ENCODE results near the gene CCDC116.
"Not testable (repeated sequence)": the region's sequence is repeated elsewhere in the genome, so short reads cannot be mapped to it uniquely, and the experiment has no call there.

CCDC116 gene

GRCh38 chr22:21652547-21653545 is 20.3 kb downstream of the CCDC116 start:
- no peak for DNase-seq

DNA sequence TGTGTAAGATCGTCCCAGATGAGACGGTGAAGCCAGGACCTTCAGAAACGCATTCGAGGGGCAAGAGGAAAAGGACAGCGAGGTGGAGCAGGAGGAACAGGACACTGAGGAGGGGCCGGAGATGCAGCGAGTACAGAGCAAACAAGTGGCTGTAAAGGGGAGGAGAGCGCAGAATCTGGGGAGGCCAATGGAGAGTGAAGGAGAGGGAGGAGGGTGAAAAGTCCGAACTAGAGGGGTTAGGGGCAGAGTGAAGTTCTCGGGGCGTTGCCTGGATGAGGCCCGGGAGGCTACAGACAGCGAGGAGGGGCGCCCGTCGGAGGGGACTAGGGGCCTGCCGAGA is 24.4 kb downstream of the CCDC116 start:
- no peak for DNase-seq

GRCh38 chr22:21657360-21658032 is 24.9 kb downstream of the CCDC116 start:
- peak; percentile 70 for DNase-seq

DNA sequence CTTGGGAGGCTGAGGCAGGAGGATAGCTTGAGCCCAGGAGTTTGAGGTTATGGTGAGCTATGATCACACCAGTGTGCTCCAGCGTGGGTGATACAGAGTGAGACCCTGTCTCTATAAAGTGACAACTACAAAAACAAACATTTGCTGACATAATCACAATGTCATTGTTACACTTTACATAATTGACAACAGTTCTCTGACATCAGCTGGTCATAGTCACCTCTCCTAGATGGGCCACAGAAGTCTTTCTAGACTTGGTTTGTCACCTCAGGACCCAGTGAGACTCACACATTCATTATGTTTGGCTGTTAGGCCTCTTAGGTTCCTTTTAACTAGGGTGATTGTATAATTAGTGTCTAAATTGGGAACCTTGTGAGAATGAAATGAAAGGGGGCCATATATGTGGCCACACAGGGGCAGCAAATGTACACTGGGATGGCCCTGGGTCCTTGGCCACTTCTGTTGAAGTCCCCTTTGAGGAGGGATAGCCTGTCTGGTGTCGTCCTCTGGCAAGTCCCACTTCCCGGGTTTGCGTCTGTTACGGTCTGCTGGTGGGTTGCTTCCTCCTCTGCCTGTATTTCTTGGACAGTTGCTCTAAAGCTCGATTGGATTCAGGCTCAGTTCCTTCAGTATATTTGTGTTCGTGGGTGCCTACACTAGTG is 27.4 kb downstream of the CCDC116 start:
- DNase-seq = no peak

- no peak for DNase-seq
Measured at GRCh38 chr22:21660904-21661303, 28.3 kb downstream of the CCDC116 start.

GRCh38 chr22:21661991-21662390 is 29.4 kb downstream of the CCDC116 start:
- DNase-seq = no peak

- DNase-seq = no peak
Measured at GRCh38 chr22:21663738-21664137, 31.2 kb downstream of the CCDC116 start.

DNA sequence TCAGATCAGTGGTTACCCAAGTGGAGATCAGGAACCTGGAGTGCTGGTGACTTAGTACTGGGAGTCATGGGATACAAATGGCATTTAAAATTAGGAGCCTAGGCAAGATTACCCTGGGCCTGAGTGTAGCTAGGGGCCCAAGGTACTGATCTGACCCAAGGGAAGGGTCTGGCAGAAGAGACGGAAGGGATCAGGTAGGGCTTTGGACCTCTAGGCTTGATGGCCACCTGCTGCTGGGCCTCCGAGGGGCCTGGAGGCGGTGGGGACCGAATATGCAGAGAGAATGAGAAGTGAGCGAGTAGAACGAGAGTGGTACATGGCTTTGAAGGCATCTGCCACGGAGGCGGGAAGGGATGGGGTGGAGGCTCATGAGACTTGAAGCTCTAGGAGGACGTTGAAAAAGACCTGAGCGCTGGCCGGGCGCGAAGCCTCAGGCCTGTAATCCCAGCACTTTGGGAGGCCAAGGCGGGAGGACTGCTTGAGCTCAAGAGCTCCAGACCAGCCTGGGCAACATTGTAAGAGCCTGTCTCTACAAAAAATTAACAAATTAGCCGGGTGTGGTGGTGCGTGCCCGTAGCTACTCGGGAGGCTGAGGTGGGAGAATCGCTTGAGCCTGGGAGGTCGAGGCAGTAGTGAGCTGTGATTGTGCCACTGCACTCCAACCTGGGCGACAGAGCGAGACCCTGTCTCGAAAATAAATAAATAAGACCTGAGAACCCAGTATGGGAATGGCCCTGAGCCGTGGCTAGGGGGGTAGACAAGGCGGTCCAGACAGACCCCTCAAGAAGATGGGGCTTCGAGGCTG is 32.7 kb downstream of the CCDC116 start:
- DNase-seq = no peak

GRCh38 chr22:21666786-21667185 is 34.2 kb downstream of the CCDC116 start:
- no peak for DNase-seq

DNA sequence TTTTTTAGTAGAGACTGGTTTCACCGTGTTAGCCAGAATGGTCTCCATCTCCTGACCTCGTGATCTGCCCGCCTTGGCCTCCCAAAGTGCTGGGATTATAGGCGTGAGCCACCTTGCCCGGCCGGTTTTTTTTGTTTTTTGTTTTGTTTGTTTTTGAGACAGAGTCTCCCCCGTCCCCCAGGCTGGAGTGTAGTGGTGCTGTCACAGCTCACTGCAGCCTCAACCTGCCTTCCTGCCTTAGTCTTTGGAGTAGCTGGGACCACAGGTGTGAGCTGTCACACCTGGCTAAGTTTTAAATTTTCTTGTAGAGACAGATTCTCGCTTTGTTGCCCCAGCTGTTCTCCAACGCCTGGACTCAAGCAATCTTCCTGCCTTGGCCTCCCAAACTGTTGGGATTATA is 36.5 kb downstream of the CCDC116 start:
- no peak for DNase-seq

- DNase-seq = no peak
Measured at GRCh38 chr22:21672107-21672629, 39.6 kb downstream of the CCDC116 start.

DNA sequence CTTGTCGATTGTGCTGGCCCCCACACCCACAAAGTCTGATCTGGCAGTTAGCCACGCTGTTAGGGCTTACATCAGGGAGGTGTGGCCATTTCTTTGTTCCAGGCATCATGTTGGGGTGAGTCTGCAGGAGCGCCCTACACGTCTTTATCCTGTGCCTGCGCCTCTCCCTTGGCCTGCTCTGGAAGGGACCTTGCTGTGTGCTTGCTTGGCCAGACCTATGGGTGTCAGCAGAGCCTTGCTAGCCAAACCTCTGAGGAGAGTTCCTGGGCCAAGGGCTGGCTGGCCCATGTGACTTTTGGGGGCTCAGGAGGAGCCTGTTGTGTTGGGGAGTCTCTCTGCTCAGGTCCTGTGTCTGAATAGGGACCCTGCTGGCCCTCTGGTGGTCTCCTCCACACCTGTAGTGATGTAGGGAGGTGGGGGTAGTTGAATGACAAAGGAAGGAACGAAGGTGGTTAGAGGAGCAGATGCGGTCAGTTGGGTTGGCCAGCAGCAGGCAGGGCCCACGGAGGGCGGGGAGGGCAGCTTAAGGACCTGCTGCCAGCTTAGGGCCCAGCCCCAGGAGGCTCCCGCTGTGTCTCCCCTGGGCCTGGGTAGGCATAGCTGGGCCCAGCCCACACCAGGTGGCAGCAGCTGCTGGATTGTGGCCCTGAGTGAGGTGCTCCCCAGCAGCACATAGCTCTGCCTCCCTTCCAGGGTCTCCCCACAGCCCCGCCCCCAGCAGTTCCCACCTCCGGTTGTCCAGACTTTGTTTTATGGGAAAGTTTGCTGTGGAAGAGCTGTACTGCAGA is 41.2 kb downstream of the CCDC116 start:
- no peak for DNase-seq

- no peak for DNase-seq
Measured at GRCh38 chr22:21674638-21675245, 42.2 kb downstream of the CCDC116 start.

DNA sequence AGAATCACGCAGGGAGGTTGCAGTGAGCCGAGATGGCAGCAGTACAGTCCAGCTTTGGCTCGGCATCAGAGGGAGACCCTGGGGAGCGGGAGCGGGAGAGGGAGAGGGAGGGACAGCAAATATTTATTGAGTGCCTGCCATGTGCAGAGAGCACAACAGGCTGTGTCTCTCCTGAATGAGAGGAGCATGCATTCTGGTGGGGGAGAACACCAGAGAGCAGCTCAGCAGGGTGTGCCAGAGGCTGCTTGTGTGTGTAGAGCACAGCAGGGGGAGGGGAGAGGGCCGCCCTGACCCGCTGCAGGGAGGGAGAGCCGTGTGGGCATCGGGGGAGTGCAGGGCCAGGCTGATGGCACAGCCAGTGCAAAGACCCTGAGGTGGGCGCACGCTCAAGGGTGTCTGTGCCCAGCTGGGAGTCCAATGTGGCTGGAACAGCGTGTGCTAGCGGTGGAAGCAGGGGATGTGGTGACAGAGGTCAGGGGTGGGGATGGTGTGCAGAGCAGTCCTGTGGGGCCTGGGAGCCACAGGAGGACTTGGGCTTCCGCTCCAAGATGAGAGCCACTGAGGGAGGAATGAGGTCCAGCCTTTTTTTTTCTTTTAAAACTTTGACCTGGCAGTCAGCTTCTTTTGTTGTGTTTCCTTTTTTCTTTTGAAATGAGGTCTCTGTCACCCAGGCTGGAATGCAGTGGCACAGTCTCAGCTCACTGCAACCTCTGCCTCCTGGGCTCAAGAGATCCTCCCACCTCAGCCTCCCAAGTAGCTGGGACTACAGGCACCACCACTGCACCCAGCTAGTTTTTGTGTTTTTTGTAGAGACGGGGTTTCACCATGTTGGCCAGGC is 45.3 kb downstream of the CCDC116 start:
- DNase-seq = no peak

DNA sequence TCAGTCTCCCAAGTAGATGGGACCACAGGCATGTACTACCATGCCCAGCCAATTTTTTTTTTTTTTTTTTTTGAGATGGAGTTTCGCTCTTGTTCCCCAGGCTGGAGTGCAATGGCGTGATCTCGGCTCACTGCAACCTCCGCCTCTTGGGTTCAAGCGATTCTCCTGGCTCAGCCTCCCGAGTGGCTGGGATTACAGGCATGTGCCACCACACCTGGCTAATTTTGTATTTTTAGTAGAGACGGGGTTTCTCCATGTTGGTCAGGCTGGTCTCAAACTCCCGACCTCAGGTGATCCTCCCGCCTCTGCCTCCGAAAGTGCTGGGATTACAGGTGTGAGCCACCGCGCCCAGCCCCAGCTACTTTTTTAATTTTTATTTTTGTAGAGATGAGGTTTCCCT is 46.3 kb downstream of the CCDC116 start:
- DNase-seq = not testable (repeated sequence)

- DNase-seq = no peak
Measured at GRCh38 chr22:21679383-21679782, 46.8 kb downstream of the CCDC116 start.

- DNase-seq = no peak
Measured at GRCh38 chr22:21680830-21681565, 48.4 kb downstream of the CCDC116 start.

DNA sequence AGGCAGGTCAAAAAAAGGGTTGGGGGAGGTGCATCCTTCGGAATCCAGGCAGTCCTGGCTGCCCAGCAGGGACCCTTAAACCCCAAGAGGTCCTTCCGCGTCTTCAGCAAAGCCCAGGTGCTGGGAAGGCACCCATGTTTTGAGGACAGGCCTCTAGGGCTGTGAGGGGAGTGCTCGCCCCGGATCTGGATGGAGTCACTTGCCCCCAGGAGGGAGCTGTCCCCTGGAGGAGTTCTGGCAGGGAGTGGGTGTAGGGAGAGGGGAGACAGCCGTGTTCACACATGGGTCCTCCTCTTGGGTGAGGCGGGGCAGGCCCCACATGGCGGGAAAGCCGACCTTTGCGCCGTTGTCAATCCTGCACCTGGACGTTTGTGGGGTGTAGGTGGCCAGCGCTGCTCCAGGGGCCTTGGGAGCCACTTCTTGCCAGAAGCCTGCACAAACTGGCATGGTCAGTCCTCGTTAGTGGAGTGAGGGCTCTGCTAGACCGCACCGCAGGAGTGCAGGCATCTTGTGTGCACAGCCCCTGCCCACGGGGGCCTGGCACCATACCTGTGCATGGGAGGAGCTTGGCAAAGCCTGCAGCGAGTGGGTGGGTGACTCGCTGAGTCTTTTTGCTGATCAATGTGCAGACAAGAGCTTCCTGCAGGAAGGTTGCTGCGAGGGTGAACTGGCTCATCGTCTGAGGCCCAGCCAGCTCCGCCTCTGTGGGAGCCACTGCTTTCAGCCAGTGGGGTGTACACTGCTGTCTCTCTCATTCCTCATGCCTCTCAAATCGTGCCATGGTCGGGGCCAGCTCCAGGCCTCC is 49.2 kb downstream of the CCDC116 start:
- DNase-seq = no peak

All from CD4-positive, alpha-beta T cell treated with Interleukin-4 for 4 hours (primary cell).